H1 (cell line): ENCODE data around the gene IL12RB2.

Experiments used
- BCL11A ChIP-seq, 2 experiments: IDR thresholded peaks; one replicate each; pipeline ENCODE4 v1.6.1; 2011; ENCODE audit warnings: low read depth in 2 of 2, low read length in 2 of 2, mild to moderate bottlenecking in 2 of 2
- CBX8 ChIP-seq: fragments of 300-800, 300-1000 bp; sonication (generic); IDR thresholded peaks from 2 replicates; pipeline ENCODE4 v1.7.1; 2016; ENCODE audit warnings: low read depth, low read length, borderline replicate concordance
- CEBPB ChIP-seq: IDR thresholded peaks from 2 replicates; pipeline ENCODE4 v1.6.1; 2012; ENCODE audit warnings: low read depth, low read length
- CTCF ChIP-seq, 3 experiments: IDR thresholded peaks; 1 replicate in 2 of 3; 2 replicates in 1 of 3; pipeline versions ENCODE4 v1.5.1 to v1.6.1; 2011; ENCODE audit warnings: low read length in 3 of 3, mild to moderate bottlenecking in 3 of 3, inconsistent platforms in 2 of 3, low read depth in 1 of 3, moderate library complexity in 1 of 3; ENCODE audit not compliant: insufficient read depth in 1 of 3; ENCODE audit errors: control extremely low read depth in 1 of 3
- EZH2 ChIP-seq: fragments of 200-600 bp; sonication (generic); IDR thresholded peaks from 2 replicates; pipeline ENCODE4 v1.7.1; 2012; ENCODE audit warnings: low read depth, mild to moderate bottlenecking, moderate library complexity, low read length, inconsistent platforms; ENCODE audit not compliant: severe bottlenecking
- JUND ChIP-seq: IDR thresholded peaks from 2 replicates; pipeline ENCODE4 v1.6.1; 2011; ENCODE audit warnings: mild to moderate bottlenecking, improper control_type of control experiment, low read length
- POLR2A ChIP-seq, 2 experiments: IDR thresholded peaks; 1 replicate in 1 of 2; 2 replicates in 1 of 2; pipeline ENCODE4 v1.6.1; 2011; ENCODE audit warnings: low read depth in 2 of 2, low read length in 2 of 2, mild to moderate bottlenecking in 2 of 2; ENCODE audit errors: control extremely low read depth in 1 of 2
- POLR2AphosphoS5 ChIP-seq: IDR thresholded peaks from 2 replicates; pipeline ENCODE4 v1.6.1; 2011; ENCODE audit warnings: low read depth, low read length
- TAF1 ChIP-seq: IDR thresholded peaks from 2 replicates; pipeline ENCODE4 v1.6.1; 2011; ENCODE audit warnings: mild to moderate bottlenecking, low read depth, low read length
- YY1 ChIP-seq: IDR thresholded peaks from 2 replicates; pipeline ENCODE4 v1.6.1; 2011; ENCODE audit warnings: low read depth, mild to moderate bottlenecking, low read length
- ZNF274 ChIP-seq: IDR thresholded peaks from 2 replicates; pipeline ENCODE4 v1.7.0; 2012; ENCODE audit warnings: low read length, borderline replicate concordance; ENCODE audit errors: extremely low read depth

GRCh38 chr1:67359592-67359991 is 51.9 kb downstream of the IL12RB2 start:
- TF ChIP-seq EZH2 (no peak), CTCF (IDR thresholded peaks at IDR 0.05; ENCODE audit: control extremely low read depth in 1 of 3, insufficient read depth in 1 of 3, low read depth in 1 of 3, low read length in 3 of 3) (no peak), POLR2A (IDR thresholded peaks at IDR 0.05; ENCODE audit: control extremely low read depth in 1 of 2, low read depth in 2 of 2, low read length in 2 of 2) (no peak), CBX8 (no peak), ZNF274 (no peak), JUND (no peak), BCL11A (IDR thresholded peaks at IDR 0.05; ENCODE audit: low read depth in 2 of 2, low read length in 2 of 2) (no peak), YY1 (no peak), POLR2AphosphoS5 (no peak), TAF1 (no peak), CEBPB (no peak)
